B cell (primary cell): ENCODE measurements around the gene VPS8. TPM values are rescaled to one million over a fixed set of nuclear protein-coding genes. Genes with fewer than 3 reads are reported as not detected.

ENCODE experiments used
- ATAC-seq: fragments of 200-7000 bp; cut with Tn5 transposase; one replicate; pipeline ENCODE4 v1.10.0; 2021; ENCODE audit warnings: low read depth, mild to moderate bottlenecking, moderate number of reproducible peaks, moderate library complexity
- CTCF ChIA-PET: fragments of 350-600 bp; sonication (Branson Sonifier 250); formaldehyde crosslinking; loops from one replicate; lab custom pipeline; 2021; ENCODE audit warnings: antibody characterized with exemption, inconsistent platforms; lab: Charles Lee
- POLR2A ChIA-PET: fragments of 350-600 bp; sonication (Branson Sonifier 250); formaldehyde crosslinking; loops from one replicate; lab custom pipeline; 2021; ENCODE audit warnings: antibody characterized with exemption; lab: Charles Lee
- DNase-seq: peaks from one replicate; pipeline ENCODE4 v3.0.0; 2013
- H2AFZ ChIP-seq: 2 replicates; pipeline ENCODE4 v1.6.1; 2012; ENCODE audit warnings: mild to moderate bottlenecking, low read depth, low read length; ENCODE audit not compliant: insufficient read depth, poor library complexity, severe bottlenecking
- H3K27ac ChIP-seq, 2 donors: 1 replicate in 1 of 2; 2 replicates in 1 of 2; pipeline ENCODE4 v1.5.1; 2012 to 2013; ENCODE audit warnings: low read length in 2 of 2, mild to moderate bottlenecking in 2 of 2, moderate library complexity in 1 of 2
- H3K27me3 ChIP-seq, 4 experiments: fragments of 200-600 bp in 1 of 4; sonication (generic) in 1 of 4; replicated peaks in 1 of 4; 1 replicate in 2 of 4; 2 replicates in 2 of 4; pipeline versions ENCODE4 v1.6.1 to v1.7.0; 2013 to 2016; ENCODE audit warnings: low read length in 3 of 4, mild to moderate bottlenecking in 2 of 4, mixed read lengths in 1 of 4, moderate library complexity in 1 of 4; ENCODE audit not compliant: insufficient read depth in 4 of 4, control insufficient read depth in 3 of 4; ENCODE audit errors: control extremely low read depth in 1 of 4
- H3K36me3 ChIP-seq, 2 experiments: replicated peaks in 1 of 2; 1 replicate in 1 of 2; 2 replicates in 1 of 2; pipeline versions ENCODE4 v1.6.1 to v1.7.1; 2013; ENCODE audit warnings: low read length in 1 of 2; ENCODE audit not compliant: insufficient read depth in 2 of 2, control insufficient read depth in 1 of 2; ENCODE audit errors: control extremely low read depth in 1 of 2, extremely low read depth in 1 of 2
- H3K4me1 ChIP-seq, 2 donors: fragments of 200-600 bp in 1 of 2; sonication (generic) in 1 of 2; 1 replicate in 1 of 2; 2 replicates in 1 of 2; pipeline versions ENCODE4 v1.5.1 to v1.6.1; 2013 to 2017; ENCODE audit warnings: low read length in 2 of 2; ENCODE audit not compliant: control insufficient read depth in 2 of 2, insufficient read depth in 2 of 2
- H3K4me2 ChIP-seq: replicated peaks from 2 replicates; pipeline ENCODE3; 2012; ENCODE audit warnings: mild to moderate bottlenecking, low read depth, low read length; ENCODE audit not compliant: poor library complexity, severe bottlenecking
- H3K4me3 ChIP-seq, 5 experiments: fragments of 200-600 bp in 1 of 5; sonication (generic) in 1 of 5; 1 replicate in 3 of 5; 2 replicates in 2 of 5; pipeline versions ENCODE4 v1.5.1 to v1.7.0; 2011 to 2016; ENCODE audit warnings: low read length in 4 of 5, mild to moderate bottlenecking in 4 of 5, low read depth in 2 of 5, control low read depth in 1 of 5, moderate library complexity in 1 of 5; ENCODE audit not compliant: insufficient read depth in 1 of 5; ENCODE audit errors: control extremely low read depth in 1 of 5, extremely low read depth in 1 of 5
- H3K79me2 ChIP-seq: fragments of 200-600 bp; sonication (generic); one replicate; pipeline ENCODE4 v1.6.0; 2016; ENCODE audit warnings: low read length; ENCODE audit not compliant: control insufficient read depth, insufficient read depth
- H3K9ac ChIP-seq: fragments of 200-600 bp; sonication (generic); 2 replicates; pipeline ENCODE4 v1.6.1; 2017; ENCODE audit warnings: mild to moderate bottlenecking, low read length, moderate library complexity
- H3K9me3 ChIP-seq, 3 donors: one replicate each; pipeline versions ENCODE4 v1.6.1 to v1.7.1; 2013; ENCODE audit warnings: low read length in 2 of 3; ENCODE audit not compliant: control insufficient read depth in 2 of 3, insufficient read depth in 1 of 3; ENCODE audit errors: control extremely low read depth in 1 of 3
- H4K20me1 ChIP-seq: 2 replicates; pipeline ENCODE4 v1.6.0; 2012; ENCODE audit warnings: mild to moderate bottlenecking, low read length; ENCODE audit not compliant: insufficient read depth, control insufficient read depth, poor library complexity, severe bottlenecking
- H3K27ac Mint-ChIP-seq: one replicate; pipeline ENCODE4 v1.8.0; 2021; ENCODE audit warnings: mixed read lengths
- H3K27me3 Mint-ChIP-seq: one replicate; pipeline ENCODE4 v1.8.0; 2021; ENCODE audit warnings: mixed read lengths
- H3K4me1 Mint-ChIP-seq: one replicate; pipeline ENCODE4 v1.8.0; 2021; ENCODE audit warnings: mixed read lengths
- H3K4me3 Mint-ChIP-seq: one replicate; pipeline ENCODE4 v1.8.0; 2021; ENCODE audit warnings: mixed read lengths
- H3K9me3 Mint-ChIP-seq: one replicate; pipeline ENCODE4 v1.8.0; 2022; ENCODE audit warnings: mixed read lengths; ENCODE audit not compliant: insufficient read depth
- CTCF ChIP-seq: fragments of 200-600 bp; IDR thresholded peaks from one replicate; pipeline ENCODE4 v1.8.0; 2022; ENCODE audit warnings: antibody characterized with exemption, mild to moderate bottlenecking
- EZH2 ChIP-seq: IDR thresholded peaks from 2 replicates; pipeline ENCODE4 v1.6.1; 2012; ENCODE audit warnings: borderline replicate concordance, low read depth, mild to moderate bottlenecking, moderate library complexity, low read length; ENCODE audit not compliant: insufficient read depth, poor library complexity, severe bottlenecking
- WGBS: methylation state at CpG from one replicate; pipeline ENCODE4 v1.1.5; 2013; ENCODE audit warnings: missing lambda C conversion rate; ENCODE audit not compliant: insufficient coverage; 5-methylcytosine and 5-hydroxymethylcytosine counted together
- intact Hi-C: fragments of 100-400 bp; cut with micrococcal nuclease; formaldehyde crosslinking; loops from one replicate; pipeline ENCODE4 v1.10.0; 2022
- polyA plus RNA-seq: library from polyadenylated mRNA; depleted of rRNA; stranded (reverse); fragments of >200 nt; gene quantifications from 2 replicates; pipeline ENCODE4 v1.2.3, GENCODE V29; 2012
- total RNA-seq, 2 donors: library from RNA; stranded (reverse); fragments of 120-200 nt in 1 of 2; gene quantifications; 1 replicate in 1 of 2; 2 replicates in 1 of 2; pipeline versions ENCODE4 v1.2.3 to v1.2.4, GENCODE V29; 2013 to 2022

VPS8 gene
- total and polyA plus RNA-seq, 2 donors (not counting 1 experiment from before 2014, with no cell fraction given): 18.3 to 95.6 TPM

- Histone ChIP-seq H2AFZ (no peak overlapping the region), H3K4me1 (peaks cover 10 to 15% of the 10 kb centered on the region in 2 donors), H3K9me3 (no peaks in the 10 kb centered on the region), H4K20me1 (no peaks in the 10 kb centered on the region), H3K9ac (no peak overlapping the region), H3K4me3 (no peak overlapping the region), H3K27me3 (peaks cover 0 to 21% (median 0%) of the 10 kb centered on the region in 4 experiments), H3K27ac (no peak overlapping the region), H3K36me3 (no peaks in the 10 kb centered on the region), H3K79me2 (no peaks in the 10 kb centered on the region), H3K4me2 (no peak overlapping the region)
- DNase-seq (no peak), ATAC-seq (no peak)
- CTCF ChIA-PET: interaction anchor here (1.7 kb wide), 1 partner anchor 10 kb away, joined by 4 read pairs; no protein-coding TSS in a partner anchor
- Mint-ChIP-seq H3K4me1 (peaks cover 15% of the 10 kb centered on the region), H3K27ac (no peak overlapping the region), H3K4me3 (no peak overlapping the region), H3K9me3 (no peaks in the 10 kb centered on the region), H3K27me3 (peaks cover 42% of the 10 kb centered on the region)
- WGBS: 70% methylated on average over 6 of the region's 6 CpGs
- POLR2A ChIA-PET: no interaction called here
- TF ChIP-seq EZH2: no peak
- TF ChIP-seq CTCF: no peak
- intact Hi-C loops: no loop called here
These were observed 30.9 kb upstream of the VPS8 start for GRCh38 chr3:184780981-184781515.

GRCh38 chr3:184781801-184782200, 30.2 kb upstream of the VPS8 start:
- 88% methylated on average over 3 of the region's 4 CpGs for WGBS
- no peak overlapping the region for H3K4me2 ChIP-seq
- DNase-seq: no peak
- no peak overlapping the region for H2AFZ ChIP-seq
- H3K27ac ChIP-seq: no peak overlapping the region
- no peaks in the 10 kb centered on the region for H3K36me3 ChIP-seq
- H3K4me3 ChIP-seq: no peak overlapping the region
- no peaks in the 10 kb centered on the region for H3K79me2 ChIP-seq
- TF ChIP-seq EZH2: no peak
- TF ChIP-seq CTCF: no peak
- CTCF ChIA-PET: interaction anchor here (0.7 to 1.7 kb wide), 2 partner anchors 10 to 306 kb away, joined by 3 to 4 read pairs; no protein-coding TSS in a partner anchor
- H3K9me3 Mint-ChIP-seq: no peaks in the 10 kb centered on the region
- no peak overlapping the region for H3K9ac ChIP-seq
- no peaks in the 10 kb centered on the region for H3K9me3 ChIP-seq
- no peak for ATAC-seq
- H3K27me3 Mint-ChIP-seq: peaks cover 42% of the 10 kb centered on the region
- H3K4me3 Mint-ChIP-seq: no peak overlapping the region
- peaks cover 15 to 22% of the 10 kb centered on the region in 2 donors for H3K4me1 ChIP-seq
- H3K27ac Mint-ChIP-seq: no peak overlapping the region
- H3K4me1 Mint-ChIP-seq: peaks cover 19% of the 10 kb centered on the region
- intact Hi-C loops: no loop called here
- POLR2A ChIA-PET: no interaction called here
- H4K20me1 ChIP-seq: no peaks in the 10 kb centered on the region
- H3K27me3 ChIP-seq: peaks cover 0 to 21% (median 0%) of the 10 kb centered on the region in 4 experiments
